ENCODE data around the gene PRMT3.

DNA sequence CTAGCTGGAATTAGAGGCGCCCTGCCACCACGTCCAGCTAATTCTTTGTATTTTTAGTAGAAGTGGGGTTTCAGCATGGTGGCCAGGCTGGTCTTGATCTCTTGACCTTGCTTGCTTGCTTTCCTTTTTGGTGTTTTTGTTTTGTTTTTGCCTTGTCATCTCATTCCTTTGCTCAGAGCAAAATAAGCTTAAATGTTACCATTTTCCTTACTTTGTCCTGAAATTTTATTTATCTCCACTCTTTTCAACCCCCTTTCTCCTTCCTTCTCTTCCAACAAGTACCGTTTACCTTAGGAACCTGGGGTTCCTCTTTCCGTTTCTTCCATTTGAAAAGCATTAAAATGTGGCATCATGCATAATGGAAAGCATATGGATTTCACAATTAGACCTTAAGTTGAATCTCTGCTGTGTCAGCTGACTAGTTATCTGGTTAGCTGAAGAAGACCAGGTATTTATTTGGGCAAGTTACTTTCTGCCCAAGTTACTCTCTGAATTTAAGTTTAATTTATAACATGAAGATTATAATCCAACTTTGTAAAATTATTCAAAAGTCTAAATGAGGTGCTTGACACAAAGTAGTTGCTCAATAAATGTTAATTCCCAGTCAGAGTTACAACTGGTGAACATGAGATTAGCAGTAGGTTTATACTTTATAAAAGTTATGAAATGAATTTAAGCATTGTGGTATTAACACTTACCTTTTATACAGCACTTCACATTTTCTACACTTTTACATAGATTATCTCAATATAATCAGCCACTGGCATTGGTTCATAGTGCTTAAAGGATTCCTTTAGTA lies 69.7 kb downstream of the PRMT3 start:
- TF ChIP-seq, protein P1, sequence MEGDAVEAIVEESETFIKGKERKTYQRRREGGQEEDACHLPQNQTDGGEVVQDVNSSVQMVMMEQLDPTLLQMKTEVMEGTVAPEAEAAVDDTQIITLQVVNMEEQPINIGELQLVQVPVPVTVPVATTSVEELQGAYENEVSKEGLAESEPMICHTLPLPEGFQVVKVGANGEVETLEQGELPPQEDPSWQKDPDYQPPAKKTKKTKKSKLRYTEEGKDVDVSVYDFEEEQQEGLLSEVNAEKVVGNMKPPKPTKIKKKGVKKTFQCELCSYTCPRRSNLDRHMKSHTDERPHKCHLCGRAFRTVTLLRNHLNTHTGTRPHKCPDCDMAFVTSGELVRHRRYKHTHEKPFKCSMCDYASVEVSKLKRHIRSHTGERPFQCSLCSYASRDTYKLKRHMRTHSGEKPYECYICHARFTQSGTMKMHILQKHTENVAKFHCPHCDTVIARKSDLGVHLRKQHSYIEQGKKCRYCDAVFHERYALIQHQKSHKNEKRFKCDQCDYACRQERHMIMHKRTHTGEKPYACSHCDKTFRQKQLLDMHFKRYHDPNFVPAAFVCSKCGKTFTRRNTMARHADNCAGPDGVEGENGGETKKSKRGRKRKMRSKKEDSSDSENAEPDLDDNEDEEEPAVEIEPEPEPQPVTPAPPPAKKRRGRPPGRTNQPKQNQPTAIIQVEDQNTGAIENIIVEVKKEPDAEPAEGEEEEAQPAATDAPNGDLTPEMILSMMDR (conservative IDR thresholded peaks at IDR 0.05; ENCODE audit: low read depth, low read length), result no peak
- TF ChIP-seq POLR2A (IDR thresholded peaks at IDR 0.05; ENCODE audit: low read depth, low read length), result no peak
- TF ChIP-seq MAFK (IDR thresholded peaks at IDR 0.05; ENCODE audit: low read depth, low read length), result no peak
- no peak for TF ChIP-seq RFX5 (IDR thresholded peaks at IDR 0.05; ENCODE audit: low read depth, low read length)
